IMR-90 (cell line): Measurements from ENCODE around the gene TRIM26. TPM values are rescaled to one million over a fixed set of nuclear protein-coding genes. Genes with fewer than 3 reads are reported as not detected.

ENCODE experiments used
- ATAC-seq: fragments of 200-7000 bp; cut with Tn5 transposase; 2 replicates; pipeline ENCODE4 v1.9.1; 2020; ENCODE audit warnings: low read depth, mild to moderate bottlenecking, moderate library complexity
- BruUV-seq: library from RNA; stranded (reverse); fragments of 400-500 nt; replicated peaks from 2 replicates; lab custom pipeline; 2021; lab: Mats Ljungman, UMichigan
- CTCF ChIA-PET: fragments of 300-600 bp; formaldehyde crosslinking; extraction: SDS; loops from one replicate; lab custom pipeline; 2021; ENCODE audit warnings: antibody characterized with exemption; lab: Yijun Ruan, JAX
- POLR2A ChIA-PET: fragments of 300-600 bp; sonication (Branson Sonifier 250); formaldehyde crosslinking; loops from one replicate; lab custom pipeline; 2022; ENCODE audit warnings: antibody characterized with exemption; ENCODE audit not compliant: unreplicated experiment; lab: Charles Lee
- DNase-seq: peaks from one replicate; pipeline ENCODE4 v3.0.0; 2013
- H2AFZ ChIP-seq: replicated peaks from 2 replicates; pipeline ENCODE3; 2013; ENCODE audit warnings: low read length, mild to moderate bottlenecking; ENCODE audit not compliant: poor library complexity
- H2AK5ac ChIP-seq: 2 replicates; pipeline ENCODE4 v1.6.1; 2013; ENCODE audit warnings: low read depth, low read length, inconsistent platforms
- H2AK9ac ChIP-seq: replicated peaks from 2 replicates; pipeline ENCODE3; 2013; ENCODE audit warnings: mild to moderate bottlenecking, low read depth, low read length, moderate library complexity; ENCODE audit not compliant: poor library complexity
- H2BK120ac ChIP-seq: 2 replicates; pipeline ENCODE4 v1.6.1; 2013; ENCODE audit warnings: low read depth, low read length, inconsistent platforms
- H2BK15ac ChIP-seq: 3 replicates; pipeline ENCODE4 v1.6.1; 2013; ENCODE audit warnings: low read depth, low read length, inconsistent platforms
- H2BK20ac ChIP-seq: 2 replicates; pipeline ENCODE4 v1.6.1; 2013; ENCODE audit warnings: low read depth, mild to moderate bottlenecking, inconsistent platforms, low read length, moderate library complexity
- H2BK5ac ChIP-seq: 2 replicates; pipeline ENCODE4 v1.6.1; 2013; ENCODE audit warnings: mild to moderate bottlenecking, low read depth, low read length, inconsistent platforms; ENCODE audit not compliant: poor library complexity, severe bottlenecking
- H3K14ac ChIP-seq: replicated peaks from 2 replicates; pipeline ENCODE4 v1.6.1; 2013; ENCODE audit warnings: low read depth, low read length, inconsistent platforms
- H3K18ac ChIP-seq: 2 replicates; pipeline ENCODE4 v1.6.1; 2013; ENCODE audit warnings: low read depth, low read length, control low read depth
- H3K23ac ChIP-seq: 2 replicates; pipeline ENCODE4 v1.6.1; 2013; ENCODE audit warnings: low read depth, low read length, inconsistent platforms
- H3K27ac ChIP-seq: 2 replicates; pipeline ENCODE4 v1.5.1; 2013; ENCODE audit warnings: mild to moderate bottlenecking, control low read depth, low read length; ENCODE audit not compliant: insufficient read depth
- H3K27me3 ChIP-seq: 2 replicates; pipeline ENCODE4 v1.6.1; 2013; ENCODE audit warnings: low read length; ENCODE audit not compliant: control insufficient read depth, insufficient read depth
- H3K36me3 ChIP-seq: 2 replicates; pipeline ENCODE4 v1.6.1; 2013; ENCODE audit warnings: low read length, mixed read lengths; ENCODE audit not compliant: control insufficient read depth, insufficient read depth
- H3K4ac ChIP-seq: 2 replicates; pipeline ENCODE4 v1.6.1; 2013; ENCODE audit warnings: low read depth, low read length, inconsistent platforms
- H3K4me1 ChIP-seq: 2 replicates; pipeline ENCODE4 v1.6.1; 2013; ENCODE audit warnings: low read length, mixed read lengths; ENCODE audit not compliant: control insufficient read depth, insufficient read depth
- H3K4me2 ChIP-seq: 2 replicates; pipeline ENCODE4 v1.6.1; 2013; ENCODE audit warnings: low read depth, mild to moderate bottlenecking, control low read depth, low read length, moderate library complexity
- H3K4me3 ChIP-seq: 2 replicates; pipeline ENCODE4 v1.5.1; 2013; ENCODE audit warnings: low read depth, mild to moderate bottlenecking, control low read depth, low read length, moderate library complexity; ENCODE audit not compliant: insufficient read depth
- H3K56ac ChIP-seq: 2 replicates; pipeline ENCODE4 v1.6.1; 2013; ENCODE audit warnings: low read length, inconsistent platforms; ENCODE audit not compliant: insufficient read depth; ENCODE audit errors: extremely low read depth
- H3K79me1 ChIP-seq, 2 experiments: 2 replicates each; pipeline ENCODE4 v1.6.1; 2013; ENCODE audit warnings: low read length in 2 of 2, inconsistent platforms in 1 of 2, low read depth in 1 of 2
- H3K9ac ChIP-seq: 2 replicates; pipeline ENCODE4 v1.6.1; 2013; ENCODE audit warnings: low read depth, low read length, control low read depth
- H3K9me1 ChIP-seq: 2 replicates; pipeline ENCODE4 v1.6.1; 2013; ENCODE audit warnings: low read length, inconsistent platforms; ENCODE audit not compliant: insufficient read depth
- H3K9me3 ChIP-seq: 2 replicates; pipeline ENCODE4 v1.6.1; 2013; ENCODE audit warnings: low read length; ENCODE audit not compliant: control insufficient read depth, insufficient read depth
- H4K20me1 ChIP-seq: 2 replicates; pipeline ENCODE4 v1.6.1; 2013; ENCODE audit warnings: low read length, inconsistent platforms; ENCODE audit not compliant: insufficient read depth
- H4K5ac ChIP-seq: 2 replicates; pipeline ENCODE4 v1.6.1; 2013; ENCODE audit warnings: mild to moderate bottlenecking, low read depth, low read length, control low read depth
- H4K8ac ChIP-seq, 2 experiments: 2 replicates each; pipeline ENCODE4 v1.6.1; 2013; ENCODE audit warnings: low read depth in 2 of 2, low read length in 2 of 2, control low read depth in 1 of 2, inconsistent platforms in 1 of 2
- H4K91ac ChIP-seq: 2 replicates; pipeline ENCODE4 v1.6.1; 2013; ENCODE audit warnings: low read depth, low read length, inconsistent platforms; ENCODE audit not compliant: insufficient read depth
- BHLHE40 ChIP-seq: fragments of 150-350 bp; IDR thresholded peaks from 2 replicates; pipeline ENCODE4 v1.6.1; 2016; ENCODE audit warnings: mild to moderate bottlenecking, low read depth, low read length
- CHD1 ChIP-seq: IDR thresholded peaks from 2 replicates; pipeline ENCODE4 v1.6.1; 2012; ENCODE audit warnings: low read depth, low read length, improper control_type of control experiment
- CTCF ChIP-seq: conservative IDR thresholded peaks from 2 replicates; pipeline ENCODE4 v1.5.1; 2012; ENCODE audit warnings: mild to moderate bottlenecking, low read depth, low read length, improper control_type of control experiment
- FOS ChIP-seq: fragments of 150-350 bp; IDR thresholded peaks from 2 replicates; pipeline ENCODE4 v1.6.1; 2016; ENCODE audit warnings: low read depth, low read length
- MAFK ChIP-seq: IDR thresholded peaks from 2 replicates; pipeline ENCODE4 v1.6.1; 2012; ENCODE audit warnings: low read depth, low read length, improper control_type of control experiment
- NFE2L2 ChIP-seq: fragments of 150-350 bp; IDR thresholded peaks from 2 replicates; pipeline ENCODE4 v1.6.1; 2016; ENCODE audit warnings: low read depth, mild to moderate bottlenecking, low read length
- RCOR1 ChIP-seq: IDR thresholded peaks from 2 replicates; pipeline ENCODE4 v1.6.1; 2012; ENCODE audit warnings: mild to moderate bottlenecking, low read length, improper control_type of control experiment; ENCODE audit not compliant: insufficient replicate concordance
- SMC3 ChIP-seq: fragments of 150-350 bp; IDR thresholded peaks from 2 replicates; pipeline ENCODE4 v1.6.1; 2016; ENCODE audit warnings: low read depth, mild to moderate bottlenecking, antibody characterized with exemption, low read length, moderate library complexity
- USF2 ChIP-seq: fragments of 150-350 bp; IDR thresholded peaks from 2 replicates; pipeline ENCODE4 v1.6.1; 2017; ENCODE audit warnings: mild to moderate bottlenecking, antibody characterized with exemption, low read length, low read depth
- WGBS, 2 experiments: methylation state at CpG; one replicate each; pipeline versions ENCODE4 v1.1.5 to v1.1.7; 2013; ENCODE audit warnings: missing lambda C conversion rate in 2 of 2; ENCODE audit not compliant: insufficient read length in 1 of 2; ENCODE audit errors: extremely low coverage in 2 of 2; 5-methylcytosine and 5-hydroxymethylcytosine counted together
- dilution Hi-C: fragments of 300-500 bp; cut with HindIII; formaldehyde crosslinking; loops from one replicate; pipeline ENCODE4 v1.14.3; 2018; ENCODE audit warnings: low sequenced_read_pairs; ENCODE audit not compliant: unreplicated experiment
- in situ Hi-C: fragments of 300-500 bp; cut with MboI; formaldehyde crosslinking; loops from 3 replicates; pipeline ENCODE4 v1.14.3; 2019; ENCODE audit warnings: low sequenced_read_pairs, inconsistent platforms, mixed read lengths
- intact Hi-C: fragments of 100-400 bp; cut with micrococcal nuclease; formaldehyde crosslinking; loops from 2 replicates; pipeline ENCODE4 v1.10.0; 2022
- polyA plus RNA-seq, 3 experiments: library from polyadenylated mRNA; depleted of rRNA; stranded (reverse); fragments of >200 nt; gene quantifications; 2 replicates each; pipeline ENCODE4 v1.2.3, GENCODE V29; 2012; ENCODE audit warnings: low replicate concordance in 1 of 3
- total RNA-seq: library from RNA; depleted of rRNA; stranded (reverse); fragments of >200 nt; gene quantifications from 2 replicates; pipeline ENCODE4 v1.2.3, GENCODE V29; 2012

Gene TRIM26
- total and polyA plus RNA-seq, 2 of the 4 experiments (the other 2 are of a cell fraction): 22.6 to 23.8 TPM

DNA sequence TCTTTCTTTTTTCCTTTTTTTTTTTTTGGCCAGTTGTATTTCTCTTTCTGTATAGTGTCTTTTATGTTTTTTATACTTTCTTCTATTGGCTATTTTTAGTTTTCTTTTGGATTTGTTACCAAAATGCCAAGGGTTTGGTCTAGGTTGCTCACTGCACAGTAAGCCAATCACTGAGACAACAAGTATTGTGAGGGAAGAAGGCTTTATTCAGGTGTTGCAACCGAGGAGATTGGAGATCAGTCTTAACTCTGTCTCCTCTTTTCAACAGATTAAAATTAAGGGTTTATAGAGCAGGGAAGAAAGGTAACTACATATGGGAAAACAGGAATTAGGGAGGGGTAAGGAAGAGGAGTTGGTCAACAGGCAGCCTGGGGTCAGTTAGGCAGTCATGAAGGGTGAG, 10.1 kb upstream of the TRIM26 start:
- no peak for ATAC-seq
- no peak overlapping the region for H2AK5ac ChIP-seq
- H2BK20ac ChIP-seq: no peak overlapping the region
- H2AFZ ChIP-seq: no peak overlapping the region
- intact Hi-C loops: no loop called here
- H2BK5ac ChIP-seq: no peak overlapping the region
- H3K27me3 ChIP-seq: peaks cover 5% of the 10 kb centered on the region; the same call in 1 of the 2 replicates
- BruUV-seq: no TSS peak
- H3K56ac ChIP-seq: no peak overlapping the region
- no peak for DNase-seq
- no peak overlapping the region for H4K8ac ChIP-seq
- no peak overlapping the region for H3K4me3 ChIP-seq
- in situ Hi-C loops: loop anchor here (10.0 kb wide), 1 partner anchor 171 kb away; no protein-coding TSS in a partner anchor
- H4K20me1 ChIP-seq: no peaks in the 10 kb centered on the region
- ChIA-PET CTCF (no interaction called here), POLR2A (no interaction called here)
- H3K4ac ChIP-seq: no peak overlapping the region
- H3K27ac ChIP-seq: no peak overlapping the region
- H3K36me3 ChIP-seq: no peaks in the 10 kb centered on the region
- dilution Hi-C loops: no loop called here
- H4K91ac ChIP-seq: no peak overlapping the region
- no peak overlapping the region for H4K5ac ChIP-seq
- no peaks in the 10 kb centered on the region for H3K9me1 ChIP-seq
- no peaks in the 10 kb centered on the region for H3K79me1 ChIP-seq
- no peak overlapping the region for H3K9ac ChIP-seq
- H2BK120ac ChIP-seq: no peak overlapping the region
- no peak overlapping the region for H2AK9ac ChIP-seq
- no peaks in the 10 kb centered on the region for H3K4me1 ChIP-seq
- TF ChIP-seq CTCF (no peak), CHD1 (no peak), BHLHE40 (no peak), FOS (no peak), MAFK (no peak), RCOR1 (no peak), SMC3 (no peak), USF2 (no peak), NFE2L2 (no peak)
- no peak overlapping the region for H3K14ac ChIP-seq
- WGBS, 2 experiments: no CpG with 5 or more reads among the region's 1 CpG
- H3K4me2 ChIP-seq: no peak overlapping the region
- H2BK15ac ChIP-seq: no peak overlapping the region
- H3K23ac ChIP-seq: no peak overlapping the region
- H3K9me3 ChIP-seq: 0 out of 2 replicates have a peak, but pooled peaks cover 6% of the 10 kb centered on the region
- H3K18ac ChIP-seq: no peak overlapping the region
